HepG2 (cell line): ENCODE data around the gene CCBE1. TPM values are rescaled to one million over a fixed set of nuclear protein-coding genes. Genes with fewer than 3 reads are reported as not detected.

Source experiments
- AFF4 ChIP-seq: sonication (generic); formaldehyde crosslinking; IDR thresholded peaks from 2 replicates; pipeline ENCODE4 v1.4.0; 2020; ENCODE audit warnings: missing genetic modification reagents
- ARNT ChIP-seq: fragments of 450-650 bp; IDR thresholded peaks from 2 replicates; pipeline ENCODE4 v1.6.1; 2017
- ATAD3A ChIP-seq: sonication (generic); formaldehyde crosslinking; IDR thresholded peaks from 2 replicates; pipeline ENCODE4 v1.4.0; 2020; ENCODE audit warnings: missing genetic modification reagents
- ATRX ChIP-seq: sonication (generic); formaldehyde crosslinking; IDR thresholded peaks from 2 replicates; pipeline ENCODE4 v1.4.0; 2020; ENCODE audit warnings: missing genetic modification reagents, borderline replicate concordance
- BHLHE40 ChIP-seq: IDR thresholded peaks from 2 replicates; pipeline ENCODE4 v1.6.1; 2011; ENCODE audit warnings: low read length, improper control_type of control experiment
- EED ChIP-seq: sonication (generic); formaldehyde crosslinking; IDR thresholded peaks from 2 replicates; pipeline ENCODE4 v1.5.0; 2020; ENCODE audit warnings: mild to moderate bottlenecking, missing genetic modification reagents
- ETS1 ChIP-seq: sonication (generic); formaldehyde crosslinking; IDR thresholded peaks from 2 replicates; pipeline ENCODE4 v1.4.0; 2020; ENCODE audit warnings: missing genetic modification reagents
- EZH2 ChIP-seq: conservative IDR thresholded peaks from 2 replicates; pipeline ENCODE4 v1.6.1; 2012; ENCODE audit warnings: mild to moderate bottlenecking, low read depth, low read length, moderate library complexity
- FOXO1 ChIP-seq: sonication (generic); formaldehyde crosslinking; IDR thresholded peaks from 2 replicates; pipeline ENCODE4 v1.4.0; 2020; ENCODE audit warnings: missing genetic modification reagents
- FOXP1 ChIP-seq, 2 experiments: fragments of 450-650 bp in 1 of 2; IDR thresholded peaks; 2 replicates each; pipeline ENCODE4 v1.6.1; 2017 to 2018; ENCODE audit warnings: antibody characterized with exemption in 1 of 2
- MEIS1 ChIP-seq: sonication (generic); formaldehyde crosslinking; IDR thresholded peaks from 2 replicates; pipeline ENCODE4 v1.9.0; 2021; ENCODE audit warnings: mild to moderate bottlenecking, missing genetic modification reagents, moderate library complexity, borderline replicate concordance
- MLLT10 ChIP-seq: sonication (generic); formaldehyde crosslinking; IDR thresholded peaks from 2 replicates; pipeline ENCODE4 v1.4.0; 2020; ENCODE audit warnings: missing genetic modification reagents
- PHF21A ChIP-seq: sonication (generic); formaldehyde crosslinking; IDR thresholded peaks from 2 replicates; pipeline ENCODE4 v1.5.0; 2020; ENCODE audit warnings: mild to moderate bottlenecking, missing genetic modification reagents
- POLR2G ChIP-seq: fragments of 200-400 bp; formaldehyde crosslinking; IDR thresholded peaks from 2 replicates; pipeline ENCODE4 v1.6.1; 2018; ENCODE audit warnings: mild to moderate bottlenecking, low read depth, low read length, moderate library complexity
- SRSF1 ChIP-seq: fragments of 200-400 bp; formaldehyde crosslinking; optimal IDR thresholded peaks from 2 replicates; pipeline ENCODE3; 2017; ENCODE audit warnings: mild to moderate bottlenecking, low read depth, low read length, moderate library complexity
- THAP11 ChIP-seq: IDR thresholded peaks from 2 replicates; pipeline ENCODE4 v1.6.1; 2016; ENCODE audit warnings: missing biosample characterization, missing genetic modification reagents
- ZBTB1 ChIP-seq: sonication (generic); formaldehyde crosslinking; IDR thresholded peaks from 2 replicates; pipeline ENCODE4 v1.4.0; 2020; ENCODE audit warnings: missing genetic modification reagents, borderline replicate concordance
- ZFP36L2 ChIP-seq: sonication (generic); formaldehyde crosslinking; IDR thresholded peaks from 2 replicates; pipeline ENCODE4 v1.4.0; 2020; ENCODE audit warnings: missing genetic modification reagents
- ZFP82 ChIP-seq: sonication (generic); formaldehyde crosslinking; IDR thresholded peaks from 2 replicates; pipeline ENCODE4 v1.5.1; 2020; ENCODE audit warnings: mild to moderate bottlenecking, missing genetic modification reagents, borderline replicate concordance
- ZNF12 ChIP-seq: sonication (generic); formaldehyde crosslinking; IDR thresholded peaks from 2 replicates; pipeline ENCODE4 v1.5.0; 2020; ENCODE audit warnings: missing genetic modification reagents
- ZNF234 ChIP-seq: sonication (generic); formaldehyde crosslinking; conservative IDR thresholded peaks from 2 replicates; pipeline ENCODE4 v1.5.1; 2020; ENCODE audit warnings: mild to moderate bottlenecking, missing genetic modification reagents
- ZNF362 ChIP-seq: sonication (generic); formaldehyde crosslinking; IDR thresholded peaks from 2 replicates; pipeline ENCODE4 v1.4.0; 2020; ENCODE audit warnings: missing genetic modification reagents, mild to moderate bottlenecking, borderline replicate concordance
- ZNF530 ChIP-seq: sonication (generic); formaldehyde crosslinking; IDR thresholded peaks from 2 replicates; pipeline ENCODE4 v1.5.0; 2020; ENCODE audit warnings: low read depth, mild to moderate bottlenecking, missing genetic modification reagents
- ZNF546 ChIP-seq: sonication (generic); formaldehyde crosslinking; conservative IDR thresholded peaks from 2 replicates; pipeline ENCODE4 v1.8.1; 2023; ENCODE audit warnings: mild to moderate bottlenecking, missing genetic modification reagents
- ZNF558 ChIP-seq: sonication (generic); formaldehyde crosslinking; IDR thresholded peaks from 2 replicates; pipeline ENCODE4 v1.9.0; 2022; ENCODE audit warnings: mild to moderate bottlenecking, missing genetic modification reagents, borderline replicate concordance
- ZNF598 ChIP-seq: sonication (generic); formaldehyde crosslinking; IDR thresholded peaks from 2 replicates; pipeline ENCODE4 v1.5.1; 2020; ENCODE audit warnings: mild to moderate bottlenecking, missing genetic modification reagents, borderline replicate concordance
- ZNF672 ChIP-seq: sonication (generic); formaldehyde crosslinking; IDR thresholded peaks from 2 replicates; pipeline ENCODE4 v1.8.1; 2022; ENCODE audit warnings: missing genetic modification reagents
- ZNF816 ChIP-seq: sonication (generic); formaldehyde crosslinking; IDR thresholded peaks from 2 replicates; pipeline ENCODE4 v1.8.0; 2022; ENCODE audit warnings: missing genetic modification reagents, mild to moderate bottlenecking, borderline replicate concordance
- polyA plus RNA-seq, 8 experiments: library from polyadenylated mRNA; depleted of rRNA in 3 of 8; stranded (reverse) in 7 of 8; unstranded in 1 of 8; fragments of >200 nt; fragmentation: Illumina TruSeq in 4 of 8; extraction: Trizol in 4 of 8; gene quantifications; 2 replicates each; pipeline versions ENCODE4 v1.2.1 to v1.2.3, GENCODE V29; 2011 to 2016; ENCODE audit warnings: low read depth in 4 of 8, missing spikeins in 1 of 8, mixed read lengths in 1 of 8; ENCODE audit not compliant: insufficient read depth in 1 of 8
- total RNA-seq, 5 experiments: library from RNA; depleted of rRNA; stranded (reverse); fragments of >200 nt; fragmentation: Illumina TruSeq; extraction: Trizol; gene quantifications; 2 replicates each; pipeline ENCODE4 v1.2.3, GENCODE V29; 2016; ENCODE audit warnings: low read depth in 1 of 5

Gene CCBE1
- total and polyA plus RNA-seq, 2 of the 13 experiments (the other 11 are each of a cell fraction or from before 2014, with no cell fraction given), result not detected

GRCh38 chr18:59453468-59453961 lies 243.7 kb downstream of the CCBE1 start (continued):
- TF ChIP-seq ZNF816 (CRISPR knock-in tag) (no peak), FOXP1 (IDR thresholded peaks at IDR 0.05) (no peak), FOXP1 (CRISPR knock-in tag; IDR thresholded peaks at IDR 0.05) (peak; percentile 94), ZNF530 (CRISPR knock-in tag) (no peak), ARNT (no peak), AFF4 (no peak), ZNF12 (CRISPR knock-in tag) (no peak), MLLT10 (CRISPR knock-in tag) (no peak), ZNF672 (no peak), SRSF1 (no peak), ATRX (no peak), PHF21A (CRISPR knock-in tag) (peak; percentile 89), ETS1 (CRISPR knock-in tag) (no peak), FOXO1 (CRISPR knock-in tag) (peak; percentile 87), ZBTB1 (no peak), ZNF598 (CRISPR knock-in tag) (no peak), BHLHE40 (no peak), THAP11 (peak; percentile 66), ZNF362 (CRISPR knock-in tag) (no peak), ZNF546 (CRISPR knock-in tag) (no peak), ZFP82 (CRISPR knock-in tag) (no peak), ATAD3A (CRISPR knock-in tag) (no peak), MEIS1 (no peak), ZFP36L2 (CRISPR knock-in tag) (no peak), ZNF234 (CRISPR knock-in tag) (no peak), EED (CRISPR knock-in tag) (no peak), ZNF558 (CRISPR knock-in tag) (no peak), POLR2G (no peak), EZH2 (no peak)
